Activated CD4-positive, alpha-beta T cell treated with anti-CD3 and anti-CD28 coated beads, Interleukin-2, Interleukin-6, amounts not matched to agents 100 ng/mL and 50 ng/mL, durations not matched to agents 16 hours and 8 hours (primary cell): ENCODE results near the gene MON2.
"Not testable (repeated sequence)": the region's sequence is repeated elsewhere in the genome, so short reads cannot be mapped to it uniquely, and the experiment has no call there.

Experiments
- DNase-seq: peaks from one replicate; pipeline ENCODE4 v3.0.0-alpha.2; 2020

The MON2 gene

GRCh38 chr12:62559366-62559765 lies 92.7 kb downstream of the MON2 start:
- DNase-seq = not testable (repeated sequence)

DNA sequence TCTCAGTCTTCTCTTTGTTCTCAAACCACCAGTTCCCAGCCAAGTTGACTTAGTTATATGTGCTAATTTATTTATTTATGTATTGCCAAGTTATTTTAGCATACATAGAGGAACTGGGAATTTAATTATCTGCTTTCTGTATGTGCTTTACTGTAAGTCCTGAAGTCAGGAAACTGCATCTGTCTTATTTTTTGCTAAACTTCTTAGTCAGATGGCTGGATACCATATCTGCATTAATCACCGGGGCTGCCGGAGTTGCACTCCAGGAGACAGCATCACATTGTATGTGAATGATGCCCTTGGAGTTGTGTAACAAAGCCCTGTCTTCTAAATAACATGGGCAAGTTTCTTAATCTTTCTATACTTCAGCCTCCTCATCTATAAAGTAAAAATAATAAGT lies 96.2 kb downstream of the MON2 start:
- DNase-seq = no peak

DNA sequence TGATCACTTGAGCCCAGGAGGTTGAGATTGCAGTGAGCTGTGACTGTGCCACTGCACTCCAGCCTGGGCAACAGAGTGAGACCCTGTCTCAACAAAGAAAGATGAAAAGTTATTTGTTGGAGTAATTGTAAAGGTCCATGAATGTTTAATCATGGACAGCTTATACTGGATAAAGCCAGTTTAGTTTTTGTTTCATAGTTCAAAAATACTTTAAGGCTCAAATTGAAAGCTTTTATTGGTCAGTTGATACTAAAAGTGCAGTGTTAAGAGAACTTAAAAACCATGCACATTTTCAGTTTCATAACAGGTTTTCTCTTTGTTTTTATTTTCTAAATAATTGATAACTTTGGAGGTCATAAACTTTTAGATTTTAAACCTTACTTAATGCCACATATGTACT lies 108.4 kb downstream of the MON2 start:
- DNase-seq = no peak

- DNase-seq = no peak
Measured at GRCh38 chr12:62576503-62576902, 109.9 kb downstream of the MON2 start.

GRCh38 chr12:62578726-62579125 lies 112.1 kb downstream of the MON2 start:
- no peak for DNase-seq

DNA sequence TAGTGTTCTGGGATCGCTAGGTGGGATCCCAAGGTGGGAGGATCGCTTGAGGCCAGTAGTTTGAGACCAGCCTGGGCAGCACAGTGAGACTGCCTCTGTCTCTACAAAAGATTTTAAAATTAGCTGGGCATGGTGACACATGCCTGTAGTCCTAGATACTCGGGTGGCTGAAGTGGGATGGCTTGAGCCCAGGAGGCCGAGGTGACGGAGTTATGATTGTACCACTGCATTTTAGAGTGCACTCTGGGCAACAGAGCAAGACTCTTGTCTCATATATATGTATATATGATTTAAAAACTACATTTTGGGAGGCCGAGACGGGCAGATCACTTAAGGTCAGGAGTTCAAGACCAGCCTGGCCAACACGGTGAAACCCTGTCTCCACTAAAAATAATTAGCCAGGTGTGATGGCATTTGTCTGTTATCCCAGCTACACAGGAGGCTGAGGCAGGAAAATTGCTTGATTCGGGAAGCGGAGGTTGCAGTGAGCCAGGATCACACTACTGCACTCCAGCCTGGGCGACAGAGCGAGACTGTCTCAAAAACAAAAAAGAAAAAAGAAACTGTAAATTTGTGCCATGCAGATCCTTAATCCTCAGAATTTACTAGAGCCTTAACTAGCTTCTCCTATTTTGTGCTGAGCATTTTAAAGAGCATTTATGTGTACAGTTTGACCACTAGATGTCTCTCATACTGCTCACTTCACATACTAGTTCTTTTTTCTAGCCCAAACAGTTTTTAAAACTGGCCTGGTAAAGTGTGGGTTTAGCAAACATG lies 114.8 kb downstream of the MON2 start:
- peak; percentile 14 for DNase-seq

- no peak for DNase-seq
Measured at GRCh38 chr12:62582065-62582366, 115.4 kb downstream of the MON2 start.

DNA sequence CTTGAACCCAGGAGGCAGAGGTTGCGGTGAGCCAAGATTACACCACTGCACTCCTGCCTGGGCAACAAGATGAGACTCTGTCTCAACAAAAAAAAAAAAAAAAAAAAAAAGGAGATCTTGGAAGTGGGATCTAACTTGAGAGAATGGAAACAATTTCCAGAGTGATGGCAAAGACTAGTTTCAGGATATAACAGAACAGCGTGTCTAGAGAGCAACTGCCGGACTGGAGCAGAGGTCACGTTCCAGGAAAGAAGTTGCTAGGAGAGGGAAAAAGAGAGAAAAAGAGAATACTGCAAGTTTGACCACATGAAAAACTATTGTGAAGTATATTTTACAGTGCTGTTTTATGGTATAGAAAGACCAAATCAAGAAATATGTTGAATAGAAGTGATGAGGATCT lies 118.0 kb downstream of the MON2 start:
- DNase-seq = no peak

DNA sequence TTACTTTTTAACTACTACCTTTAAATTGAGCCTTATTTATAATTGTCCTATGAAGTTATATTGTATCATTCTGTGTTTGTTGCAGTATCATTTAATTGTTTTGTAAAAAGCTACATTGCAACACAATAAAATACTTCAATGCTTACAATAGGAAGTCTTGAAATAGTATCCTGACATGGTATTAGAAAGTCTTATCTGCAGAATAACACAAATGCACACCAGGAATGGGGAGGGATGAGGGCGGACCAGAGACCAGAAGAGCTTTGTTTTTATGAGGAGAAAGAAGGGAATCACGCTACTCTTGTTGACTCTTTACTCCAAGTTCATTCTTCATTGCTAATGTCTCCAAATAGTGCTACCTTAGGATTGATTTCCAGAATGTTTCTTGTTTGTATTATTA lies 120.2 kb downstream of the MON2 start:
- DNase-seq = no peak

- DNase-seq = no peak
Measured at GRCh38 chr12:62588916-62589315, 122.3 kb downstream of the MON2 start.

GRCh38 chr12:62597253-62597652 lies 130.6 kb downstream of the MON2 start:
- DNase-seq = no peak

- no peak for DNase-seq
Measured at GRCh38 chr12:62598846-62599245, 132.2 kb downstream of the MON2 start.

DNA sequence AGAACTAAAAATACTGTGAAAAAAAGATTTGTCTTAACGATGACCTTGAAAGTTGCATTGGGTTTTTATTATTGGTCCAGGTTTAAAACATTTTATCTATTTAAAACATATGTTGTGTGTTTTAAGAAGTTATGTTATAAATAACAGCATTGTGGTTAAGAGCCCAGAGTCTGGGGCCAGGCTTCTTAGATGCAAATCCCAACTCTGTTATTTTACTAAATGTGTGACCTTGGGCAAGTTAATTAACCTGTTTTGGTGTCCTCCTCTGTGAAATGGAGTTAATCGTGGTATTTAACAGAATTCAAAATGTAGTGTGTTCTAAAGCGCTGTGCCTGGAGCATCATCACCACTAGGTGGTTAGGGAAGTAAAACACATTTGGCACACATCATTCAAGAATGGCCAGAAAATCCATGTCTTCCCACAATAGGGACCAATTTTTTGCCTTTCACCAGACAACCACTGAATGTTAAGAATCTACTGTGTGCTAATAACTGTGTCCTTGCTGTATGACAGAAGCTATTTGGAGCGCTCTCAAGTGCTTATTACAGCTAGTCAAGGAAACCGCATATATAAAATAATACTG lies 133.3 kb downstream of the MON2 start:
- DNase-seq = no peak

- no peak for DNase-seq
Measured at GRCh38 chr12:62601765-62602164, 135.1 kb downstream of the MON2 start.

GRCh38 chr12:62602255-62603060 lies 135.8 kb downstream of the MON2 start:
- DNase-seq = peak; percentile 91

GRCh38 chr12:62603061-62603810 lies 136.6 kb downstream of the MON2 start:
- DNase-seq = peak; percentile 89

GRCh38 chr12:62603811-62604098 lies 137.1 kb downstream of the MON2 start:
- no peak for DNase-seq

- peak; percentile 34 for DNase-seq
Measured at GRCh38 chr12:62604373-62604772, 137.7 kb downstream of the MON2 start.

GRCh38 chr12:62604871-62605270 lies 138.2 kb downstream of the MON2 start:
- DNase-seq = peak; percentile 31

GRCh38 chr12:62605981-62606380 lies 139.4 kb downstream of the MON2 start:
- DNase-seq = no peak

- peak; percentile 32 for DNase-seq
Measured at GRCh38 chr12:62606654-62607053, 140.0 kb downstream of the MON2 start.

DNA sequence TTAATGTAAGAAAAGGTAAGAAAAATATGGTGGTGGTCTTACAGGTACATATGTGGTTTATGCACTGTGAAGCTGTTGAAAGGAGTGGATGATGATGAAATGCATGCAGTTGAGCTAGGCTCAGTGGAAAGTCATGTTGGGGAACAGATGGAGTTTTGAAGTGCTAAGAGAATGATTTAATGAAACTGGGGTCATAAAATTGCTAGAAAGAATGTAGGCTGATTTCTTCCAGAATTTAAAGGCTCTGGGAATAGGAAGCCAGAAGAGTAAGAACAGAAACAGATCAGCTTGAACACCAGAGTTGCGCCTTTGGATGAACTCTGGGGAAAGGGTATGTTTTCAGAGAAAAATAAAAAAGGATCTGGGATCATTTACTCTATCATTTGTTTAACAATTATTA lies 146.5 kb downstream of the MON2 start:
- no peak for DNase-seq

DNA sequence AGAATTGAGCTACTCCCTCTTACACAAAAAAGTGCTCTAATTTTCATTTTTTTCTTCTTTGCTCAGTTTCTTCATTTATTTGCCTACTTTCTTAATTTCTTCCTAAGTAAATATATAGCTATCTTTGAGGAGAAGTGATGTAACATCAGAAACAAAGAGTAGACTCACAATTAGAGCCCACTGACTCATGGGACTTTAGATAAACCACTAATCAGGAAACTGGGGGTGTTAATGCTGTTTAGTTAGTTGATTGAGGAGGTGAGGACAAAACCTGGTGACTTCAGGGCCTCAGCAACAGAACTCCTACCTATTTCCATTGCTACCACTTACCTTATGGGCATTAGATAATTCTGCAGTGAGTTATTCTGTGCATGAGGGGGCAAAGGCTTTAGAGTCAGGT lies 151.7 kb downstream of the MON2 start:
- no peak for DNase-seq

- no peak for DNase-seq
Measured at GRCh38 chr12:62618930-62619329, 152.3 kb downstream of the MON2 start.
